ENCODE results near the gene PDPK1. TPM values are rescaled to one million over a fixed set of nuclear protein-coding genes. Genes with fewer than 3 reads are reported as not detected.

The PDPK1 gene
- total RNA-seq, 4 donors from 2014 or later: 23.6 to 37.4 (median 34.2) TPM

GRCh38 chr16:2532494-2533141 lies 5.2 kb upstream of the PDPK1 start:
- TF ChIP-seq CTCF (IDR thresholded peaks at IDR 0.05; ENCODE audit: low read depth): no peak

- TF ChIP-seq CTCF (IDR thresholded peaks at IDR 0.05; ENCODE audit: low read depth): no peak
Measured at GRCh38 chr16:2533912-2534311, 3.9 kb upstream of the PDPK1 start.

GRCh38 chr16:2535625-2536013 lies 2.2 kb upstream of the PDPK1 start:
- no peak for TF ChIP-seq CTCF (IDR thresholded peaks at IDR 0.05; ENCODE audit: low read depth)

GRCh38 chr16:2584729-2585650 lies 47.2 kb downstream of the PDPK1 start:
- no peak for TF ChIP-seq CTCF (IDR thresholded peaks at IDR 0.05; ENCODE audit: low read depth)

- TF ChIP-seq CTCF (IDR thresholded peaks at IDR 0.05; ENCODE audit: low read depth): no peak
Measured at GRCh38 chr16:2585651-2586081, 47.8 kb downstream of the PDPK1 start.

- TF ChIP-seq CTCF (IDR thresholded peaks at IDR 0.05; ENCODE audit: low read depth): no peak
Measured at GRCh38 chr16:2586241-2586640, 48.4 kb downstream of the PDPK1 start.

- TF ChIP-seq CTCF (IDR thresholded peaks at IDR 0.05; ENCODE audit: low read depth): no peak
Measured at GRCh38 chr16:2586901-2587480, 49.2 kb downstream of the PDPK1 start.

All from subcutaneous adipose tissue (tissue), 4 donors.